Activated CD4-positive, alpha-beta T cell treated with anti-CD3 and anti-CD28 coated beads, Interleukin-10, Interleukin-2, amounts not matched to agents 100 ng/mL and 50 ng/mL, durations not matched to agents 16 hours and 8 hours (primary cell): ENCODE results near the gene TANC1.
A peak's percentile ranks its signal among the peaks of the same experiment; 100 is the strongest.

Source experiments
- DNase-seq: peaks from one replicate; pipeline ENCODE4 v3.0.0-alpha.2; 2020

The TANC1 gene

GRCh38 chr2:158996378-158996993 is 28.0 kb downstream of the TANC1 start:
- DNase-seq = no peak

DNA sequence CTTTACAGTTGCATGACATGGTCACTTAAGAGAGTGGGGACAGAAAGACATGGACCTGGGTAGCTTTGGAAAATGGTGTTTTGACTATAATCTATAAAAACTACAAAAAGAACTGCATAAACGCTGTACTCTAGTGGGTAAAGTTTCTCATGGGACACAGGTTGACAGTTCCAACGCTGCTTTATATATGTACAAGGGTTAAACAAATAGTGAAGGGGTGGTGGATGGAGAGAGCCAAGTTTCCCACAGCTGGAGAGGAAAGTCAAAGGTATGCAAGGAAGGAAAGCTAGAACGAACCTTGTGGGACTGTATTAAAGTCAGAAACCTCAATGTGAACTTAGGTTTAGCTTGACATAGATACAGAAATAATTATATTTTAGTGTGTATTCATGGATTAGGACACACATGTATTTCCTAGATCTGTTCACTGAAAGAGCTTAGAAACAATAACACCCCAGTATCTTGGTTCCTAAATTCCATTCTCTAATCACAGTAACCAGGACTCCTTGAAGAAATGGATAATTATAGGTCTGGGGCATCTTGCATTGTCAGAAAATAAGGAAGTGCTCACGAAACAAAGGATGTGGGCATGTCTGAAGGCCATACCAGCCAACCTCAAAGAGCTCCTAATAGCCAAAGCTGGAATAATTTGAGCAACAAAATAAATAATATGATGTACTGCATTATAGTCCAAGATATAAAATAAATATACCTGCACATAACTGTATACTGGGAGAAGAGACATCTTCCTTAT is 28.8 kb downstream of the TANC1 start:
- DNase-seq = no peak

- DNase-seq = no peak
Observed at GRCh38 chr2:158998551-158999248, 30.3 kb downstream of the TANC1 start.

DNA sequence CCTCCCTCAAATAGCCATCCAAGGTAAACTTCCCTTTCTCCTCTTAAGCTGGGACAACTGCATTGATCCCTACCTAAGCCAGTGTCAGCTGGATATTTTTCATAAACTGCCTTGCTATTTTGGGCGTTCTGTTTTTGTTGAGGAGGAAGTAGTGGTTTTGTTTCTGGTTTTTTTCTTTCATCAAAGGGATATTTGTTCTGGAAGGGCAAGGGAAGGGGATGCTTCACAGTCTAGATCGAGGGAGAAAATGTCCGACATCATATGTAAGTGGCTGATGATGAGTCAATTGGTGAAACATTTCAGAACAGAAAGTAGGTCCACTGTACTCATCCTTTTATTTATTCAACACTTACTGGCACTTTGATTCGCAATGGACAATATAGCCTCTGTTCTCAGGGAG is 31.0 kb downstream of the TANC1 start:
- DNase-seq = no peak

GRCh38 chr2:159000072-159000471 is 31.6 kb downstream of the TANC1 start:
- no peak for DNase-seq

DNA sequence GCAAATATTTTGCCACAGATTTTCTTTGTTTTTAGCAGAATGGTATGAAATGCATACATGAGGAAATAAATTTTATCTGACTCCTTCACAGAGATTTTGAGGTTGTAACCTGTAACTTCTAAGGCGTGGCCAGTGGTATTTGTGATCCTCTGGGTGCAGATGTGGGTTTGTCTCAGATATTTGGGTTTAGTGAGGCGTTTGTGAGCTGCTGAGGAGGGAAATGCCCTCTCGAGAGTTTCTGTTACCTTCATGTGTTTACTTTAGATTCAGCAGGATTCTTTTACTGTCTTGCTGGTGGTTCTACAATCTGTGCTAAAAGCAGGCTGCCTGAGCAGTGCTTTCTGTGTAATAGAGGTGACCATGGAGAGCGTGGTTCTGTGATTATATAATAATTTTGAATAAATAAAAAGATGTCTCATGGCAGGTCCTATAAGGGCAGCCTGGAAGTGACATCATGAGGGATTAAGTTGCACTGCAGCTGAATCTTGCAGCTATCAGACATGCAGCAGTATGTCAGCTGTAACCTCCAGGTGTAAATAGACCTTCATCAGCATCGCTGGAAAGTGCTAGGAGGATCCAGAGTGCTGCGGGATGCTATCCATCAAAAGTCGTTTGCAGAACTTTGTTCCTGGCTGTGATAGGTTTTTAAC is 34.1 kb downstream of the TANC1 start:
- no peak for DNase-seq

GRCh38 chr2:159003555-159003954 is 35.1 kb downstream of the TANC1 start:
- no peak for DNase-seq

GRCh38 chr2:159004849-159005248 is 36.4 kb downstream of the TANC1 start:
- no peak for DNase-seq

- no peak for DNase-seq
Observed at GRCh38 chr2:159009940-159010339, 41.5 kb downstream of the TANC1 start.

GRCh38 chr2:159010340-159010739 is 41.9 kb downstream of the TANC1 start:
- DNase-seq = peak; percentile 30

GRCh38 chr2:159010963-159011362 is 42.5 kb downstream of the TANC1 start:
- DNase-seq = peak; percentile 37

- DNase-seq = no peak
Observed at GRCh38 chr2:159012142-159012541, 43.7 kb downstream of the TANC1 start.

GRCh38 chr2:159013103-159013502 is 44.7 kb downstream of the TANC1 start:
- DNase-seq = no peak

GRCh38 chr2:159015174-159015573 is 46.7 kb downstream of the TANC1 start:
- no peak for DNase-seq

GRCh38 chr2:159015823-159016222 is 47.4 kb downstream of the TANC1 start:
- no peak for DNase-seq

- DNase-seq = no peak
Observed at GRCh38 chr2:159017837-159018236, 49.4 kb downstream of the TANC1 start.

- DNase-seq = no peak
Observed at GRCh38 chr2:159019021-159019420, 50.6 kb downstream of the TANC1 start.

DNA sequence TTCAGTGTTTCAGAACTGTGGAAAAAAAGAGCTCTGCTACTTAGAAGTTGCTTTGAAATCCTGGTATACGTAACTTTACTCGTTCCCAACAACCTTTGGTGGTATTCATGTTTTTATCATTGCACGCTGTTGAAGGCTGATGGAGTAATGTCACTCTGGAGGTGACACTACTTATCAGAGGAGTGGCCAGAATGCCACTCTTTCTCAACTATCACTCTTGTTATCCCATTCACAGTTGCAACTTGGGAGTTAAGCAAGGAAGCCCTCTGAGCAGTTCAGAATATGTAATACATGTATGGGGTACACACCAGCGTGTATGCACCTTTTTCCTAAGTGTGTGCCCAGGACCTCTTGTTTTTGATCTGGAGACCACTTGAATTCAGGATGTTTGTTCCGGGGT is 53.6 kb downstream of the TANC1 start:
- no peak for DNase-seq

- DNase-seq = no peak
Observed at GRCh38 chr2:159026170-159026569, 57.7 kb downstream of the TANC1 start.

DNA sequence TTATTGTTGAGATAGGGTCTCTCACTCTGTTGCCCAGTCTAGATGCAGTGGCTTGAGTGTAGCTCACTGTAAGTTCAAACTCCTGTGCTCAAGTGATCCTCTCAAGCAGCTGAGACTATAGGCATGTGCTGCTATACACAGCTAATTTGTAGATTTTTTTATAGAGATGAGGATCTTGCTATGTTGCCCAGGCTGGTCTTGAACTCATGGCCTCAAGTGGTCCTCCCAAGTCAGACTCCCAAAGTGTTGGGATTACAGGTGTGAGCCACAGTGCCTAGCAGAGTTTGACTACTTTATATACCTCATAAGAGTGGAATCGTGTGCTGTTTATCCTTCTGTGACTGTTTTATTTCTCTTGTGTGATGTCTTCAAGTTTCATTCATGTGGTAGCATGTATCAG is 60.3 kb downstream of the TANC1 start:
- no peak for DNase-seq

DNA sequence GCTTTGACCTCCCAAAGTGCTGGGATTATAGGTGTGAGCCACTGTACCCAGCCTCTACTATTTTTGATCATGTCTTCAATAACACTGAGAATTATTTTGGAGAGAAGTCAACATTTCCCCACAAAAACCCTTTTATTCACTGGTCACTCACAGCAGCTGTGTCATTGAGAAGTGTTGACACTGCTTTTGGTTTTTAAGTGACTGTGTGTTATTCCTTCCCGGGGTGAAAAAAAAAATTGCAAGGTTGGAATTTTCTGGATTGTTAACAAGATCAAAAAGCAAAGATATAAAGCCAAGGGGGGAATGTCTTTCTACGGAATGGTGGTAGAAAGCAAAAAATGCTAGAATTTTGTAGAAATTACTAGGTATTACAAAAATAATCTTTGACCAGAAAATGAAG is 61.5 kb downstream of the TANC1 start:
- DNase-seq = no peak

DNA sequence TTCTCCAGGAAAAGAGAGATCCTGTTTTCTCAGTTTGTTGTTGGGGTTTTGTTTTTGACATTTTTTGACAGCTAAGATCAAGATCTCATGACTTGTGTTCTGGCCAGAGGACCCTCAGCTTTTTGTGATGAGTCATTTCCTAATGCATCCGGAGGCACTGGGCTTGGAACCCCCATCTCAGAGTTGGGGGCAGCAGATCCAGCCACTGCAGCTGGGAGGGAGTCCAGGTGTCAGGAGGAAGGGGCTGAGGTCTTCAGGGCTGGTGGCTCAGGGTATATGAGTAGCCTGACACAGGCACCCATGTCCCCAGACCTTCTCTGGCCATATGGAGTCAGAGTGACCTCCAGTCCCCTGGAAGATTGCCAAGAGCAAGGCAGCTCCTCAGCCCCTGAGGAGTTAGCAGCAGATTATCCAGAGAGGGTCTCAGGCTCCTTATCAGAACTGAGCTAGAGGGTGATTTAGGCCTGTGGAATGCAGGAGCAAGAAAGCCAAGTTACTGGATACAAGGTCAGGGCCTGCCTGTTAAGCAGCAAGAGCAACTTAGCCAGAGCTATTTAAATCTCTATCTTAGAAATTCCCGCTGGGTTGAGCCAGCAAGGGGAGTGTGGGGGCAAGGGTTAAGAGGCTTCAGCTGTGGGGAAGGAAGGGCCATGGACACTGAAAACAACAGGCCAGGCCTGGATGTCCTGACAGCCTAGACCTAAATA is 62.4 kb downstream of the TANC1 start:
- DNase-seq = no peak

DNA sequence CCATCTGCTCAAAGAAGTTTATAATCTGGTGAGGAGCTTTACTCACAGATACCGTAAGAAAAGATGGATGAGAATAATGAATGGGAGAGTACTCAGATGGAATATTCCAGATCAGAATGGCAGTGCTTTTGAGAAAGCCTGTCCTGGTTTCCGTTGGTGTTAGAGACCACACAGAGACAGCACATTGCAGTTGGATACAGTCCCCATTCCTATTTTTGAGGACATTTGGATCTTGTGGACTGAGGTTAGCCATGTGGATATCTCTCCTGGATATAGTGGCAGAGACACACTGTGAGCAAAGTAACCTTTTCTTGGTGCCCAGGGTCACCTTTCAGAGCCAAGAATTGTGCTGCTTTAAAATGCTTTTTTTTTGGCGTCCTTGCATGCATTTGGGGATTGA is 63.7 kb downstream of the TANC1 start:
- DNase-seq = no peak
